Epithelial cell of esophagus (primary cell): ENCODE data around the gene TPP2.

Experiments
- DNase-seq: peaks from one replicate; pipeline ENCODE4 v3.0.0; 2010; ENCODE audit warnings: low read depth
- H3K4me3 ChIP-seq: 2 replicates; pipeline ENCODE4 v1.5.1; 2011; ENCODE audit warnings: mild to moderate bottlenecking, low read length, control low read depth
- TF ChIP-seq, protein P1 (sequence below): IDR thresholded peaks from 2 replicates; pipeline ENCODE4 v1.5.1; 2011; ENCODE audit warnings: low read depth, mild to moderate bottlenecking, low read length, control low read depth, inconsistent platforms; ENCODE audit not compliant: insufficient read depth; ENCODE audit errors: missing control alignments

The TPP2 gene

DNA sequence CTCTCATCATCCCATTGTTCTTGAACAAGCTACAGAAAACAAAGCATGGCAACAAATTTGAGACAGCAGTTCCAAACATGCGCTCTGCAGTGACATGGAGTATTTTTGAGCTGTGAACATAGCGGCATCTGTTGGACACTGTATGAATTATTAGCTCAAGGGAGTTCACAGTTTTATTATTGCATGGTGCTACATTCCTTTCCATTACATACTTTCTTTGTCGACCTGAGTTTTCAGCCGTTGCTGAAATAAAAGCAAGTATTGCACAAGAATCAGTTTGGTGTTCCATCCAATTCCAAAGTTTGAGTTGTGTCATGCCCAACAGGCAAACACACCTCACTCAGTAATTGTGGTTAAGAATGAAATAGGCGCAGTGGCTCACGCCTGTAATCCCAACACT lies 128.1 kb downstream of the TPP2 start:
- TF ChIP-seq, protein P1, sequence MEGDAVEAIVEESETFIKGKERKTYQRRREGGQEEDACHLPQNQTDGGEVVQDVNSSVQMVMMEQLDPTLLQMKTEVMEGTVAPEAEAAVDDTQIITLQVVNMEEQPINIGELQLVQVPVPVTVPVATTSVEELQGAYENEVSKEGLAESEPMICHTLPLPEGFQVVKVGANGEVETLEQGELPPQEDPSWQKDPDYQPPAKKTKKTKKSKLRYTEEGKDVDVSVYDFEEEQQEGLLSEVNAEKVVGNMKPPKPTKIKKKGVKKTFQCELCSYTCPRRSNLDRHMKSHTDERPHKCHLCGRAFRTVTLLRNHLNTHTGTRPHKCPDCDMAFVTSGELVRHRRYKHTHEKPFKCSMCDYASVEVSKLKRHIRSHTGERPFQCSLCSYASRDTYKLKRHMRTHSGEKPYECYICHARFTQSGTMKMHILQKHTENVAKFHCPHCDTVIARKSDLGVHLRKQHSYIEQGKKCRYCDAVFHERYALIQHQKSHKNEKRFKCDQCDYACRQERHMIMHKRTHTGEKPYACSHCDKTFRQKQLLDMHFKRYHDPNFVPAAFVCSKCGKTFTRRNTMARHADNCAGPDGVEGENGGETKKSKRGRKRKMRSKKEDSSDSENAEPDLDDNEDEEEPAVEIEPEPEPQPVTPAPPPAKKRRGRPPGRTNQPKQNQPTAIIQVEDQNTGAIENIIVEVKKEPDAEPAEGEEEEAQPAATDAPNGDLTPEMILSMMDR: peak; percentile 77
- peak; percentile 96 for DNase-seq
- no peak overlapping the region for H3K4me3 ChIP-seq

DNA sequence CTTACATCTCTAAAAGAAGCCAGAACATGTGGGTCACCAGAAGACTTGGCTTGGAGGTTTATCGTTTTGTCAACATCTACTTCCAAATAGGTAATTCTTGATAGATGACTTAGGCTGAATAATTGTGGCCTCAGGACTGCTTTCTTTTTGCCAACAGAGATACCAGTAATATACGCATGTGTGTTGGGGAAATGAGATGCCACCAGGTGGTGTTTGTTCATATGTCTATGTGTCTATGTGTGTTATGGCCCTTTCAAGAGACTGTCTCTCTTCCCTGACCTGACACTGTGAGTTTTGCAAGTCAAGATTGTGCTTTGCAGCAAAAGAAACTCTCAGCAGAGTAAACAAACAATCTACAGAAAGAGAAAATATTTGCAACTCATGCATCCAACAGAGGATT lies 129.6 kb downstream of the TPP2 start:
- peak; percentile 51 for DNase-seq
- TF ChIP-seq, protein P1: peak; percentile 32
- H3K4me3 ChIP-seq: no peak overlapping the region
